Measurements from ENCODE around the gene DOK5.

The DOK5 gene

DNA sequence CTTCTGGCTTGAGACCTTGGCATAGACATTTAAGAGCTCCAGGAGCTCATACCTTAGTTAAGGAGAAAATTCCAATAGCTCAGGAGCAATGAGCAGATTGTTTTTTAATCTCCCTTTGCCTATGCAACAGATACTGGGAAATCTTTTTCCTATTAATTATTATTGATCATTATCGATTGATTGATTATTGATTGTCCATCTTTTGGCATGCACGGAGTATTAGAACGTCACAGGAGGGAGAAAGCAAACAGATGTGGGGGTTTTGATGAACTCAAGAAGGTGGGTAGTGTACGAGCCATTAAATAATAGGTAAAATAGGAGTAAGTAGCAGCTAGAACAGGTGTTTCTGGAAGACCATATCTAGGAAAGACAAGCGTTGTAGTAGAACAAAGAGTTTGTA, 205.0 kb downstream of the DOK5 start:
- no peaks in the 10 kb centered on the region for H3K4me1 ChIP-seq (ENCODE audit: control insufficient read depth in 1 of 2, insufficient read depth in 1 of 2, low read depth in 1 of 2, low read length in 1 of 2)
- H3K27me3 ChIP-seq: peaks cover 15% of the 10 kb centered on the region
- TF ChIP-seq CTCF (IDR thresholded peaks at IDR 0.05): no peak
- no peaks in the 10 kb centered on the region for H3K36me3 ChIP-seq
- H3K4me3 ChIP-seq (ENCODE audit: low read depth in 1 of 2, low read length in 1 of 2): no peak overlapping the region
- H3K9me3 ChIP-seq: no peaks in the 10 kb centered on the region
- no peak overlapping the region for H3K27ac ChIP-seq

GRCh38 chr20:54680872-54681619, 205.7 kb downstream of the DOK5 start:
- Histone ChIP-seq H3K4me3 (ENCODE audit: low read depth in 1 of 2, low read length in 1 of 2) (no peak overlapping the region), H3K27me3 (peaks cover 15% of the 10 kb centered on the region), H3K36me3 (no peaks in the 10 kb centered on the region), H3K27ac (no peak overlapping the region), H3K4me1 (ENCODE audit: control insufficient read depth in 1 of 2, insufficient read depth in 1 of 2, low read depth in 1 of 2, low read length in 1 of 2) (no peaks in the 10 kb centered on the region), H3K9me3 (no peaks in the 10 kb centered on the region)
- TF ChIP-seq CTCF (IDR thresholded peaks at IDR 0.05): no peak

DNA sequence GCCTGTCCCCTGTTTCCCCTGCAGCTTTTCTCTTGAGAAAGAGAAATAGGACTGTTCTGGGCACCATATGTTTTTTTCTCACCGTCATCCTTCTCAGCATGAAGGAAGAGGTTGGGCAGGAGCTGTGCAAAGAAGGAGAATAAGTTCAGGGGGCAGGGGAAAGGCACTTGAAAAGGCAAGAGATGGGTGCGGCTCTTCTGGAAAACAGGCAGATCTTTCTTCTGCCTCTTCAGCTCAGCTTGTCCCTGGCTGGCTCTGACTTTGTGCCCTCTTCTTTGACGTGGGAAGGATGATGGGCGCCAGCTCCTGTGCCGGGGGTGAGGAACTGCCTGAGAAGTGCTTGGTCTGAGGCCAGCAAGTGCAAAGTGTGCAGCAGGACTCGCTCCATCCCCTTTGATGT, 206.5 kb downstream of the DOK5 start:
- Histone ChIP-seq H3K4me1 (ENCODE audit: control insufficient read depth in 1 of 2, insufficient read depth in 1 of 2, low read depth in 1 of 2, low read length in 1 of 2) (no peaks in the 10 kb centered on the region), H3K9me3 (no peaks in the 10 kb centered on the region)
- TF ChIP-seq CTCF (IDR thresholded peaks at IDR 0.05): no peak

GRCh38 chr20:54688476-54688875, 213.1 kb downstream of the DOK5 start:
- H3K4me3 ChIP-seq (ENCODE audit: low read depth in 1 of 2, low read length in 1 of 2): no peak overlapping the region

More for the DNA sequence above, 206.5 kb downstream of the DOK5 start:
- Histone ChIP-seq H3K27me3 (peaks cover 15% of the 10 kb centered on the region), H3K4me3 (ENCODE audit: low read depth in 1 of 2, low read length in 1 of 2) (no peak overlapping the region), H3K27ac (no peak overlapping the region), H3K36me3 (no peaks in the 10 kb centered on the region)

GRCh38 chr20:54690323-54690722, 214.9 kb downstream of the DOK5 start:
- H3K4me3 ChIP-seq (ENCODE audit: low read depth in 1 of 2, low read length in 1 of 2): no peak overlapping the region
- H3K27me3 ChIP-seq: no peaks in the 10 kb centered on the region
- no peaks in the 10 kb centered on the region for H3K4me1 ChIP-seq (ENCODE audit: control insufficient read depth in 1 of 2, insufficient read depth in 1 of 2, low read depth in 1 of 2, low read length in 1 of 2)
- TF ChIP-seq CTCF (IDR thresholded peaks at IDR 0.05): no peak
- no peaks in the 10 kb centered on the region for H3K36me3 ChIP-seq
- no peaks in the 10 kb centered on the region for H3K9me3 ChIP-seq
- H3K27ac ChIP-seq: no peak overlapping the region

More at GRCh38 chr20:54688476-54688875, 213.1 kb downstream of the DOK5 start:
- no peaks in the 10 kb centered on the region for H3K4me1 ChIP-seq (ENCODE audit: control insufficient read depth in 1 of 2, insufficient read depth in 1 of 2, low read depth in 1 of 2, low read length in 1 of 2)
- no peaks in the 10 kb centered on the region for H3K9me3 ChIP-seq
- TF ChIP-seq CTCF (IDR thresholded peaks at IDR 0.05): no peak
- H3K27ac ChIP-seq: no peak overlapping the region
- H3K27me3 ChIP-seq: no peaks in the 10 kb centered on the region
- H3K36me3 ChIP-seq: no peaks in the 10 kb centered on the region

Data from neutrophil (primary cell).